Retinal pigment epithelial cell (primary cell): Measurements from ENCODE around the gene ARL16.

Experiments
- DNase-seq: peaks from one replicate; pipeline ENCODE4 v3.0.0-alpha.2; 2010; ENCODE audit warnings: low read depth
- H3K4me3 ChIP-seq: 2 replicates; pipeline ENCODE4 v1.5.1; 2011; ENCODE audit warnings: mild to moderate bottlenecking, low read length, control low read depth, moderate library complexity
- CTCF ChIP-seq: conservative IDR thresholded peaks from 2 replicates; pipeline ENCODE4 v1.5.1; 2011; ENCODE audit warnings: low read depth, low read length, control low read depth, inconsistent platforms

Gene ARL16

DNA sequence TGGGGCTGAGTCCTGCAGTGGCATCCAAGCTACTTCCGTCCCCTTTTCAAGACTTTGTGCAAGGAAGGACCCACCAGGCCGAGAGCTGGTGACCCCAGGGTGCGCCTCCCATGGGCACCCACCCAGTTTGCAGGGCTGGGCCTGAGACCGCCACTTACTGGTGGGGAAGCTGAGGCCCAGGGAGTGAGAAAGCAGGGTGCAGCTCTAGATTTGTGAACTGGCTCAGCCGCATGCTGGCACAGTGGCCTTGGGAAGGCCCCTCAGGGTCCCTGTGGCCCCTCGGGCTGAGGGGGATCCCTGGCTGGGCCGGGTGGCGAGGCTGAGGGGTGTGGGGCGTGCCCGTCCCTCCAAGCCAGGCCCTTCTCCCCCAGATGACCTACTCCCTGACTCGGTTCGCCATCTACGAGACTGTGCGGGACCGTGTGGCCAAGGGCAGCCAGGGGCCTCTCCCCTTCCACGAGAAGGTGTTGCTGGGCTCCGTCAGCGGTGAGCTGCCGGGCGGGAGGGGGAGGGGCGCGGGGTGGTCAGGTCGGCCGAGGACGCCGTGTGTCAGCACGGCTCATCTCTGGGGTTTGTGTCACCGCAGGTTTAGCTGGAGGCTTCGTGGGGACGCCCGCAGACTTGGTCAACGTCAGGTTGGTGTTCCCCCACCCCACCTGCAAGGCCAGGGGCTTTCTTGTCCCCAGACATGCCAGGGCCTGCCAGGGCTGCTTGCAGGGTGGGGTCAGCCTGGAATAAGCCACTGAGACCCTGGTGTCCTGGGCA is 31.7 kb upstream of the ARL16 start:
- DNase-seq: no peak
- TF ChIP-seq CTCF: no peak
- no peak overlapping the region for H3K4me3 ChIP-seq

DNA sequence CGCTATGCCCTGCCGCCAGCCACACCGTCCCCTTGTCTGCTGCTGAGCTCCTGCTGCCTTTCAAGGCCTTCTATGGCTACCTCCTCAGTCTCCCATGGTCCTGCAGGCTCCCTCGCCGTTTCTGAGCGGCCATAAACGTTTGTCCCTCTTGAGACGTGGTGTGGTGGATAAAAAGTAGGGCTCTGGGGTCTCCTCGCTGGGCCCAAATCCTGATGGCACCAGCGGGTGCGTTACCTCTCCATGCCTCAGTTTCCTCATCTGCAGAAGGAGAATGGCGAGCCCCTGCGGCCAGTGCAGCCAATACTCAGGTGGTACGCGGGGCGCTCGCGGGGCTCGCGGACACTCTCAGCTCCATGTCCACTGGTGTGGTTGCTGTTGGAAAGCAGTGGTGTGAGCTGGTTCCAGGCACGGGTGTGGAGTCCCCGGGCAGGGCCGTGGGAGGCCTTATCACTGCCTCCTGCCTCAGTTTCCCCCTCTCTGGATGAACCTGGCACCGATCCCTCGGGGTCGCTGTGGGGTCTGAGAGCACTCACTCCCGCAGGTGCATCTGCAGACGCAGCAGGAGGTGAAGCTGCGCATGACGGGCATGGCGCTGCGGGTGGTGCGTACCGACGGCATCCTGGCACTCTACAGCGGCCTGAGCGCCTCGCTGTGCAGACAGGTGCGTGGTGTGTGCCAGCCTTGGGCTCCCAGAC is 31.0 kb upstream of the ARL16 start:
- TF ChIP-seq CTCF: no peak
- peak overlapping the region; percentile 62 for H3K4me3 ChIP-seq
- DNase-seq: no peak

DNA sequence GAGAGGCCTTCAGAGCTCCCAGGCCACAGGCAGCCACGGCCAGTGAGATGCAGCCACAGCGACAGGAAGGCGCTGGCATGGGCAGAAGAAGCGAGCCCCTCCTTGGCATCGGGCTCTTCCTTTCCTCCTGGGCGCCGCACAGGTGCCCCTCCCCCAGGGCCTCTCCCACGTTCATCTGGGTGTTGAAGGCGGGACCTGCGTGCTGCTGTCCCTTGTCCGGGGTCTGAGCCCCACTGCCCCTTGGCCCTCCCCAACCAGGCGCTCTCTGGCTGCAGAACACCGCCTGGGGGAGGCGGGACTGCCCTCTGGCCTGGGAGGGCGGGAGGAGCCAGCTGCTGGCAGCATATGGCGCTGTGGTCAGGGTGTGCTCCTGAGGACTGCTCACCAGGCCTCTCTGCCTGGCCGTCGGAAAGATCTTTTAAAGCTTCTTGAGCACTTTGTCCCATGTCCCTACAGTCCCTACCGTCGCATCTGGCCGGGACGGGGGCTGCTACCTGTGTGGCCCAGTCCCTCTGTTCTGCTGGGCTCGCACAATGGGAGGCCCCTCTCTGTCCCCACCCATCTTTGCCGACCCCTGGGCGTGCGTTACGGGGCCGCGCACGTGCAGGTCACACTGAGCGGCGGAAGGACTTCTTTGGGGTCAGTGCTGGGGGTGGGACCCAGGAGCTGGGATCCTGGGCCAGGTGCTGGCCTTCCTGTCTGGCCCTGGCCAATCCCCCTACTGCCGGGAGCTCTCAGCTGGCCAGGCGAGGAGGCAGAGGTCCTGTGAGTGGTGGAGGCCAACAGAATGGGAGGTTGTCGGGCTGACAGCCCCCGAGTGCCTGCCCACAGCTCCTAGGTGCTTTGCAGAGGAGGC is 30.2 kb upstream of the ARL16 start:
- TF ChIP-seq CTCF: no peak
- peak overlapping the region; percentile 62 for H3K4me3 ChIP-seq
- DNase-seq: no peak

DNA sequence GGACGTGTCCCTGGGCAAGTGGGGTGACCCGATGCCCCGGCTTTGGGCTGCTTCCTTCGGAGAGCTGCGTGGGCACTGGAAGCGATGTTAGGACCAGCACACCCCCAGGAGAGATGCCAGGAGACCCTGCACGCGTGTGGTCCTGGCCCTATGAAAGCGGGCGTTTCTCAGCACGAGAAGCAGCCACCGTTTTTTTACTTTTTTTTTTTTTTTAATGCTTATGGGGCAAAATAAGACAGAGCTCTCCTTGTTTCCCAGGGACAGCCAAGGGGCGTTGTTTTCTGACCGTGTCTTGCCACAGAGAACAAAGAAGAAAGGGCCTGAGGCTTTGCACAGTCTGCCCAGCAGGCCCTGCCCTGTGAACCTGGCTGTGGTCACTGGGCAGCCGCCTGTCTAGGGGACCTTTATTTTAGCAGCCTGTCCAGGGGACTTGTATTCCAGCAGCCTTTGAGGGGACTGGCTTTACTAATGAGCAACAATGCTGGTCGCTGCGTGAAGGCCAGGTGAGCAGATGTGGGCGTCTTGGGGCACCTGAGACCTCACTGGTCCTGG is 29.5 kb upstream of the ARL16 start:
- peak overlapping the region; percentile 62 for H3K4me3 ChIP-seq
- no peak for TF ChIP-seq CTCF
- DNase-seq: no peak

DNA sequence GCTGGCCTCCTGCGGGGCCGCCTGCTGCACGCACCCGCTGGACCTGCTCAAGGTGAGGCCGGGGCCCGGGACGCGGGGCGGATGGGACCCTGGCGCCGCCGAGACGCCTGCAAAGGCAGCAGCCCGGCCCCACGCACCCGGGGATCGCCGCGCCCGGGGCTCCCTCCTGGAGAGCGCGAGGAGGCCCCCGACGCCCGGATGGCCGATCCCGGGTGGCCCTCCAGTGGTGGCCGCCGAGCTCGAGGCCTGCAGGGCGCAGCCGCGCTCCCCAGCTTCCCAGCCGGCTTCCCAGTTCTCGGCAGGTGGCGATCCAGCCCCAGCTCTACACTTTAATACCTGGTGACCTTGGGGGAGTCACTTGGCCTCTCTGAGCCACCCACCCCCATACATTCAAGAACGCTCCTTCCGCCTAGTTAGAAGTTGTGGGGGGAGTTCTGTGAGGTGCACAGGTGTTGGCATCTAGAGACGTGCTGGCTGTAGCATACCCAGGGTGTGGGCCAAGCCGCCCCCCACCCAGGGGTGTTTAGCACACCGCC is 28.9 kb upstream of the ARL16 start:
- no peak for DNase-seq
- TF ChIP-seq CTCF: peak; percentile 19
- H3K4me3 ChIP-seq: peak overlapping the region; percentile 62

- peak within 1 kb of the TSS; percentile 62 for H3K4me3 ChIP-seq
- DNase-seq: no peak
- no peak for TF ChIP-seq CTCF
These were observed 28.3 kb upstream of the ARL16 start, which contains the start of gene SLC25A10 for GRCh38 chr17:81711814-81712467. Gene SLC25A10 (plus strand): TSS chr17:81712284. CDS start chr17:81712427, 143 bp downstream.
